Cardiac septum (tissue), 1 donor: ENCODE results near the gene RNF13. TPM values are rescaled to one million over a fixed set of nuclear protein-coding genes. Genes with fewer than 3 reads are reported as not detected.
"Not testable (repeated sequence)": the region's sequence is repeated elsewhere in the genome, so short reads cannot be mapped to it uniquely, and the experiment has no call there.

ENCODE experiments used
- DNase-seq: peaks from one replicate; pipeline ENCODE4 v3.0.0-alpha.2; 2020; ENCODE audit warnings: low spot score
- intact Hi-C: fragments of 100-400 bp; cut with DNase I; formaldehyde crosslinking; loops from one replicate; pipeline ENCODE4 v1.14.0; 2022
- total RNA-seq: library from RNA; stranded (reverse); fragmentation: NEBNext Ultra II Directional; extraction: Animal tissue kit (Norgen Biotek cat#: 25700); gene quantifications from one replicate; pipeline ENCODE4 v1.2.1, GENCODE V29; 2021
- donor health status: DM: no; HTN: no; CAD: no.

Gene RNF13
- total RNA-seq, 1 donor from 2014 or later: 46.6 TPM

DNA sequence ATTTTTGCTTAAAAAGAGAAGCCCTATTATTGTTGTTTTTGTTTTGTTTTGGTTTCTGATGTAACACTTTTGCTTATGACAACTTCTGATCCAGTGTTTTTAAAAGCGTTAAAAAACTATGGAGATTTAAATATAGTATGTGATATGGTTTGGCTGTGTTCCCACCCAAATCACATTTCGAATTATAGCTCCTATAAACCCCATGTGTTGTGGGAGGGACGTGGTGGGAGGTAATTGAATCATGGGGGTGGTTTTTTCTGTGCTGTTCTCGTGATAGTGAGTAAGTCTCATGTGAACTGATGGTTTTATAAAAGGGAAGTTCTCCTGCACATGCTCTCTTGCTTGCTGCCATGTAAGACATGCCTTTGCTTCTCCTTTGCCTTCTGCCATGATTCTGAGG is 16.6 kb downstream of the RNF13 start:
- intact Hi-C loops, DNase-seq: not testable (repeated sequence)

DNA sequence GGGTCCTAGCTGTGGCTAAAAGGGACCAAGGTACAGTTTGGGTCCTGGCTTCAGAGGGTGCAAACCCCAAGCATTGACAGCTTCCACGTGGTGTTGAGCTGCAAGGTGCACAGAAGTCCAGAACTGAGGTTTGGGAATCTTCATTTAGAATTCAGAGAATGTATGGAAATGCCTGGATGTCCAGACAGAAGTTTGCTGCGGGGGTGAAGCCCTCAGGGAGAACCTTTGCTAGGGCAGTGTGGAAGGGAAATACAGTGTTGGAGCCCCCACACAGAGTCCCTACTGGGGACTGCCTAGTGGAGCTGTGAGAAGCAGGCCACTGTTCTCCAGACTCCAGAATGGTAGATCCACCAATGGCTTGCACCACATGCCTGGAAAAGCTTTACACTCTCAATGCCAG is 17.9 kb downstream of the RNF13 start:
- DNase-seq: no peak
- intact Hi-C loops: no loop called here

DNA sequence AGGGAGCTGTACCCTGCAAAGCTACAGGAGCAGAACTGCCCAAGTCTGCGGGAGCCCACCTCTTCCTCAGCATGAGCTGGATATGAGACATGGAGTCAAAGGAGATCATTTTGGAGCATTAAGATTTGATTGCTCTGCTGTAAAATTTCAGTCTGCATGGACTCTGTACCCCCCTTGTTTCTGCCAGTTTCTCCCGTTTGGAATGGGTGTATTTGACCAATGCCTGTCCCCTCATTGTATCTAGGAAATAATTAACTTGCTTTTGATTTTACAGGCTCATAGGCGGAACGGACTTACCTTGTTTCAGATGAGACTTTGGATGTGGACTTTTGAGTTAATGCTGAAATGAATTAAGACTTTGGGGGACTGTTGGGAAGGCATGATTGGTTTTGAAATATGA is 18.3 kb downstream of the RNF13 start:
- intact Hi-C loops: no loop called here
- no peak for DNase-seq

DNA sequence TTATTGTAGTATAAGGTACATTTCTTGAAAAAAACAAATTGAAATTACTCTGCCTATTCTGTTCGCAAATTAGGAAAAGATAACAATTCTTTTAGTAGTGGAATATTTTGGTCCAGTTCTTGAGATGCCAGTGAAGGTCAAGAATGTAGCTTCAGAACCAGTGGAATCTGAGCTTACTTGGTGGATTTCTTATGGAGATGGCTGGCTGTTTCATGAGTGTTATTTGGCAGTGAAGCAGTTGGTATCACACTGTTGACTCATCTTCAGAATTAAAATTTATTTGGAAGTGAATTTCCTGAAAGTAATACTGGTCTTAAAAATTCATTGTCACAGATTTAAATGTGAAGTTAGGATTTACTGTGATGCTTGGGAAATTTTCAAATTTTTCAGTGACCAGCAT is 19.1 kb downstream of the RNF13 start:
- intact Hi-C loops: no loop called here
- no peak for DNase-seq

DNA sequence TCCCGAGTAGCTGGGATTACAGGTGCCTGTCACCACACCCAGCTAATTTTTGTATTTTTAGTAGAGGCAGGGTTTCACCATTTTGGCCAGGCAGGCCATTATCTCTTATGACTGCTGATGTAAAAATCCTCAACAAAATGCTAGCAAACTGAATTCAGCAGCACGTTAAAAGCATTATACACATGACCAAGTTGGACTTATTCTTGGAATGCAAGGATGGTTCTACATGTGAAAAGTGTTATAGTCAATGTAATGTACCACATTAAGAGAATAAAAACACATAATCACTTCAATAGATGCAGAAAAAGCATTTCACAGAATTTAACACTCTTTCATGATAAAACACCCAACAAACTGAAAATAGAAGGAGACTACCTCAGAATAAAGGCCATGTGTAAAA is 20.2 kb downstream of the RNF13 start:
- intact Hi-C loops: no loop called here
- no peak for DNase-seq

DNA sequence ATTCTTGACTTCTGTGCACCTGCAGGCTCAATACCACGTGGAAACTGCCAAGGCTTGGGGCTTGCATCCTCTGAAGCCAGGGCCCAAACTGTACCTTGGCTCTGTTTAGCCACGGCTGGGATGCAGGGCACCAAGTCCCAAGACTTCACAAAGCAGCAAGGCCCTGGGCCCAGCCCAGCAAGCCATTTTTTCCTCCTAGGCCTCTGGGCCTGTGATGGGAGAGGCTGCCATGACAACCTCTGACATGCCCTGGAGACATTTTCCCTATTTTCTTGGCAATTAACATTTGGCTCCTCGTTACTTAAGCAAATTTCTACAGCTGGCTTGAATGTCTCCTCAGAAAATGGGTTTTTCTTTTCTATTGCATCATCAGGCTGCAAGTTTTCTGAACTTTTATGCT is 25.5 kb downstream of the RNF13 start:
- intact Hi-C loops, DNase-seq: not testable (repeated sequence)

DNA sequence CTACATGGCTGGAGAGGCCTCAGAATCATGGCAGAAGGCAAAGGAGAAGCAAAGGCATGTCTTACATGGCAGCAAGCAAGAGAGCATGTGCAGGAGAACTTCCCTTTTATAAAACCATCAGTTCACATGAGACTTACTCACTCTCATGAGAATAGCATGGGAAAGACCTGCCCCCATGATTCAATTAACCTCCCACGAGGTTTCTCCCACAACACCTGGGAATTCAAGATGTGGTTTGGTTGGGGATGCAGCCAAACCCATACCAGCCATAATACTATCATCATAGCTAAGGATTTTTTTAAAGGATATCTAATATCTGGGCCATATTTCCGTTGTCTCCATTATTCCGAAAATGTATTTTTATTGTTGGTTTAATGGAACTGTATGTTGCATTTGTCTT is 26.5 kb downstream of the RNF13 start:
- DNase-seq, intact Hi-C loops: not testable (repeated sequence)

DNA sequence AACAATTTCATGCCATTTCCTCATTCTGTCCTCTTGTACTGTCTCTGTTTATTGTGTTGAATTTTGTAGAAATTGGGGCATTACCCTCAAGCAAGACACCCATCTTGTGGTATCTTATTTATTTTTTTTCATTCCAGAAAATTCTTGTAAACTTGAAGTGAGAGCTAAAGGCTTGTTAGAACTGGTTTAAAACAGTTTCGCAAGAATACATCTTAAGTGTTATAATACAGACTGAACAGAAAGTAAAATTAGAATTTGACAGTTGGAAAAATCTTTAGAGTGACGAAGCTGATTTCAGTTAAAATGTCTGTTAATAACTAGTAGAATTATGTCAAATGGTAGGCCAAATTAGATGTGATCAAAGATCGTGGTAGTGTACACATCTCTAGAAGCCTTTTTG is 26.9 kb downstream of the RNF13 start:
- DNase-seq: no peak
- intact Hi-C loops: no loop called here

DNA sequence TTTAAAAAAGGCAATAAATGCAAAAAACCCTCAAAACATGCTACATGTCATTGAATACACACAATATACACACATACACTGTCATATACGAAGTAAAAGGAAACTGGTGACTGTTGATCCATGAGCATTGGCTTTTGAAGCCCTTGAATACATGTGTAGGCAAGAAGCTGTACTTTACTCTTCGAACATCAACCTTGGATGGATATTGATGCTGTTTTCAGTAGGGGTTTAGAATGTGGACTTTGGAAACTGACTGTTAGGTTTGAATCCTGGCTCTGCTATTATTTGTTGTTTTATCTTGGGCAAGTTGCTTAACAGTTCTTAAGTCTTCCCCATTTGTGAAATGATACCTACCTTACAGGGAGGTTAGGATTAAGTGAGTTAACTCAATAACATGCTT is 30.5 kb downstream of the RNF13 start:
- DNase-seq: no peak
- intact Hi-C loops: no loop called here

DNA sequence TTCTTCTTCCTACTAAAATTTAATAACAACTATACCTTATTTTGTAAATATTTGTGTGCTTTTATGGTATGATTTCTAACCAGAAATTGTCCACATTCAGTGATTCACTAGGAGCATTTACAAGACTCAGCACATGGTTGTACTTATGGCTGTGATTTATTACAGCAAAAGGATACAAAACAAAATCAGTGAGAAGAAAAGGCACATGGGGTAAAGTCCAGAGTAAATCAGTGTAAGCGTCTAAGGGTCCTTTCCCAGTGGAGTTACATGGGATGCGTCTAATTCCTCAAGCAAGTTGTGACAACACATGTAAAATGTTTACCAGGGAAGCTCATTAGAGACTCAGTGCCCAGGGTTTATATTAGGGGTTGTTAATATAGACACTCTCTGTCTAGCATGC is 31.1 kb downstream of the RNF13 start:
- intact Hi-C loops: no loop called here

DNA sequence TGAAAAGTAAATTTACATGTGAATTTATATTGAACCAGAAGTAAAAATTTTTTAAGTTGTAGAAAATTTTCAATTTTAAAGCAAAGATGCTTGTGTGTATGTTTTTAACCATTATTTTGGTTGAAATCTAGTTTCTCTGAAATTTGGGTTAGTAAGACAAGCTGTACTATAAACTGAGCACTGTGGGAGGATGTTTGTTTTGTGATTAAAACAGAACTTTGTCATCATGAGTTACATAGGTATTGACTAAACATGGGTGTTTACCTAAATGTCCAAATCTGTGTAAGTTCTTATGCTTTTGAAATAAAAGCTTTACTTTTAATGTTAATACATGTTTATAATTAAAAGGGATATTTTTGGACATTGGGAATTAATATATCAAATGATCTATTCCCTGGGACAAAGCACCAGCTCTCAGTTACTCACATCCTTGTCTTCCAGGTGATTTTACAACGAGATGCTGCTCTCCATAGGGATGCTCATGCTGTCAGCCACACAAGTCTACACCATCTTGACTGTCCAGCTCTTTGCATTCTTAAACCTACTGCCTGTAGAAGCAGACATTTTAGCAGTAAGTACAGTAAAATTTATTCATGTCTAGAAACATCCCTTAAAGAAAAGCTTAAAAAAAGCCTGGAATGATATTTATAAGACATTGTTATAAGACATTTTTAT is 32.7 kb downstream of the RNF13 start:
- intact Hi-C loops: no loop called here
- no peak for DNase-seq

More for the DNA sequence above, 31.1 kb downstream of the RNF13 start:
- DNase-seq: no peak

DNA sequence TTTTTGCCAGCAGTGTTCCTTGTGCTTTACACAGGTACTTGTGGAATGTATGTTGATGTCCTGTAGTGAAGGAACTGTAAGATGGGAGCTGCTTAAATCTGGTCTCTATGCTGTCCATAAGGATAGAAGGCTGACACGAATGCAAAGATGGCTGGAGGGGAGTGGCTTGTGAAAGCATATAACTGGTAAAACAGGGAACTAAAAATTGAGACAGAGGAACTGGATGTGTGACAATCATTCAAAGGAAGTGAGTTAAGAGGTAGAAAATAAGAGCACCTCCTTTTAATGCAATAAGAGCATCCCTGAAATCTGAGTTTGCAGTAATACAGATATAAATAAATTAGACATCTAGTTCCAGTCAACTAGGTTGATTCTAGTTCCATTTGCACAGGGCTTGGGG is 35.2 kb downstream of the RNF13 start:
- no peak for DNase-seq
- intact Hi-C loops: no loop called here

DNA sequence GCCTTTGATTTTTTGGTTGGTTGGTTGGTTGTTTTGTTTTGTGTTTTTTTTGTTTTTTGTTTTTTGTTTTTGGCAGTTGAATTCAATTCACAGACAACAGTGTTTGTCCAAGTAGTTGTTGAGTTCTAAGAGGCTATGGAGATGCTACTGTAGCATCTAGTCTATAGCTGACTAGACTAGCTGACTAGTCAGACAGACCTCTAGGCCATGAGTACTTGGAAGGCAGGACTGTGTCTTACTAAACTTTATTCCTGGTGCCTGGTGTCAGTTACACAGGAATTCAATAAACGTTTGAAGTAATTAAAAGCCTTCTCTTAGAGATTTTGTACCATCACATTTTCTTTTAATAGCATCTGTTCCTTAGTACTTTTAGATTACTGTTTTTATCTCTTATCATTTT is 35.7 kb downstream of the RNF13 start:
- intact Hi-C loops: no loop called here
- no peak for DNase-seq

DNA sequence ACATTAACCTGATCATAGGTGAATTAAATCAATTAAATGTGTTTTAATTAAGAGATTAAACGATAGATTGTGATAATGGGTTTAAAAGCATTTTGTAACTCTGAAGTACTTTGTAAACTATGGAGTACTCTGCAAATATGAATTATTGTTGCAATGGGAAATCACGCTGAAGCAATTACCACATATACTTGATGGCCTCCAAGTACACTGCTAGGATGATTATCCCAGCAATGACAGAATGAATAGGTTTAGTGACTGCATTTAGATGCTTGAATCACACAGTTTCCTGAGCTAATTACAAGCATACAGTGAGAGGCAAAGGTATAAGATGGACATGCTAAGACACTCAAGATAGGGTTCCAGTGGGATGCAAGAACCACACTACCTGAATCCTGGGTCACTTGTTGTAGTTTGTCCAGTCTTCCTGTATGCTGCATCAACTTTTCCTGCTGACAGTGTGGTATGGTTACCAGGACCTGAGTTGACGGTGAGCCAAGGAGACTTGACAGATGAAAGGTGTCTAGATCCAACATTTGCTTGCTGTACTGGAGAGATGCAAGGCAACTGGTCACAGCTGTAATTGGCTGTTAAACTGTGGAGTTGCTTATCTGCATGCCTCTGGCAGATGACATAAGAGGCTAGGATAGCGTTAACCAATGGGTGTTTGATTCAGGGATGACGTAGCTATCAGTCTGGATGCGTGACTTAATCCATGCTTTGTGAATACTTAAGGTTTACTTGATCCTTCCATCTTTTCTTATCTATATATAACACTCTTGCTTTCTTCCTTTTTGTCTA is 38.0 kb downstream of the RNF13 start:
- no peak for DNase-seq
- intact Hi-C loops: no loop called here

DNA sequence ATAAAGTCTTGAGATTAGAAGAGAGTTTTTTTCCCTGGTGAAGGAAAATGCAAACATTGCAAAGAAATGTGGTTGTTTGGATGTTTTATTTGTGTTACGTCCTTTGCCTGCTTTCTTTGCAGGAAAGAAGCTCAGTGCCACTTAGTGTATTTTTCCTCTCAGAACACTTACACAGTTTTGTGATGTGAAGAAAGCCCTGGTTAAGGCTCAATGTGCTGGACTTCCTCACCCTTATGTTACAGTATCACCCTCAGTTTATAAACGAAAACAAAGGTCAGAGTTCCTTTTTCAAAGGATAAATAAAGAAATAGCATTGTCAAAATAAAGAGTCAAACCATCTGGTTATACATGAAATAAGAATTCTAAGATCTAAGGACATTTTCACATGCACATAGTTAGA is 45.9 kb downstream of the RNF13 start:
- intact Hi-C loops: no loop called here
- DNase-seq: no peak

DNA sequence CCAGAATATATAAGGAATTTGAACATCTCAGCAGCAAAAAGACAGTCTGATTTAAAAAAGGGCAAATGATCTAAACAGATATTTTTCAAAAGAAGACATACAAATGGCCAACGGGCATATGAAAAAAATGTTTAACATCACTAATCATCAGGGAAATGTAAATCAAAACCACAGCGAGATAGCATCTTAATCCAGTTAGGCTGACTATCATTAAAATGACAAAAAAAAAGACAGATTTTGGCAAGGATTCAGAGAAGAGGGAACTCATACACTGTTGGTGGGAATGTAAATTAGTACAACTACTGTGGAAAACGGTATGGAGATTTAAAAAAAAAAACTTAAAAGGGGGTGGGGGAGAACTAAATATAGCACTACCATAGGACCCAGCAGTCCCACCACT is 47.9 kb downstream of the RNF13 start:
- intact Hi-C loops: no loop called here
- no peak for DNase-seq

DNA sequence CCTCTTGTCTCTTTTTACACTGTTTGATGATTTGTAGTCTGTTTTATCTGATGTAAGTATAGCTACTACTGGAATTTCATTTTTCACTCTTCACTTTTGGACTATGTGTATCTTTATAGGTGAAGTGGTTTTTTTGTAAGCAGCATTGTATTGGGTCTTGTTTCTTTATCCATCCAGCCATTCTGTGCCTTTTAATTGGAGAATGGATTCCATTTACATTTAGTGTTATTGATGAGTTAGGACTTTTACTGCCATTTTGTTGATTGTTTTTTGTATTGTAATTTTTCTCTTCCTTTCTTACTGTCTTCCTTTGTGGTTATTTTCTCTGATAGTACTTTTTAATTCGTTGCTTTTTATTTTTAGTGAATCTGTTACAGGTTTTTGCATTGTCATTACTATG is 54.5 kb downstream of the RNF13 start:
- DNase-seq: no peak
- intact Hi-C loops: no loop called here

DNA sequence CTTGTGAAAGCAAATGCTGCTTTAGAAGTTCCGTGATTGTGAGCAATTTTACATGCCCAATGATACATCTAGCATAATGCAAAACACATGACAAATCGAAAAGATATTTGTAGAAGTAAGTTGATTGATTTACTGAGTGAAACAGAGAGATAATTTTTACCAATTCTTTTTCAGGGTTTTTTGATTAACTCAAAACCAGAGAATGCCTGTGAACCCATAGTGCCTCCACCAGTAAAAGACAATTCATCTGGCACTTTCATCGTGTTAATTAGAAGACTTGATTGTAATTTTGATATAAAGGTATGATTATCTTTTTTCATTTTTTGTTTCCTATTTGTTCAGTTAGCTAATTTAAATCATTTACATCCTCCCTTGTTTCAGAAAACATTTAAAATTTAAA is 58.8 kb downstream of the RNF13 start:
- DNase-seq: no peak
- intact Hi-C loops: loop anchor here (10.0 kb wide), 1 partner anchor 313 kb away; no protein-coding TSS in a partner anchor

DNA sequence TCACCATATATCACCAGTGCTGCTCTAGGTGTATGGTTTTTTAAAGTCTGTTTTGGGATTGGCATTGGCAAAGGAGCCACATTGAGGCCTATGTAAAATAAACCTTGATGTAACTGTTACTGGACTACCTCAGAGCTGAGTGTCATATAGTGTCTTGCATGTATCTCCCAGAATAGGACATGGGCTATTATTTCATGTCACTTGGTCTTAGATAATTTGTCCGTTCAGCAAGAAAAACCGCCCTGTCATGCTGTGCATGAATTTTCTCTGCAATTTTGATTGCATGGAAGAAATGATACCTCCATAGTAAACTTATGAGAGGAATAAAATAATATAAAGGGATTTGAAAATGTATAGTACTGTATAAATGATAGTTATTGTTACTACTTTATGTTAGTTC is 59.6 kb downstream of the RNF13 start:
- intact Hi-C loops: loop anchor here (10.0 kb wide), 1 partner anchor 312 kb away; no protein-coding TSS in a partner anchor
- DNase-seq: no peak

DNA sequence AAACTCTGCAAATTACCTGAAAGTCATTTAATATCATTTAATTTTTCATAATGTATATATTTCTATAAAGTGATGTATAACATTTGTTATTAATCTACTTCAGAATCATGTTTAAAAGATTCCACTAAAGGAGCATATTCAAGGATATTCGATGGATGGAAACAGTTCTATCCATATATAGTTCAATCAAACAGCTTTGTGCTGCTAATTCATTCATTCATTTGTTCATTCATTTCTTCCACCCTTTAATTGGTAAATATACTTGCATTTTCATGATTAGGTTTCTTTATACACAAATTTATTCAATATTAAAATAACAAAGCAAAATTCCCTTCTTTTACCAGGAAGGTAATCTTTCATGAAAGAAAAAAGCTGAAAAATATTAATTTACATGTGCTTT is 64.7 kb downstream of the RNF13 start:
- no peak for DNase-seq
- intact Hi-C loops: loop anchor here (10.0 kb wide), 1 partner anchor 307 kb away; no protein-coding TSS in a partner anchor

DNA sequence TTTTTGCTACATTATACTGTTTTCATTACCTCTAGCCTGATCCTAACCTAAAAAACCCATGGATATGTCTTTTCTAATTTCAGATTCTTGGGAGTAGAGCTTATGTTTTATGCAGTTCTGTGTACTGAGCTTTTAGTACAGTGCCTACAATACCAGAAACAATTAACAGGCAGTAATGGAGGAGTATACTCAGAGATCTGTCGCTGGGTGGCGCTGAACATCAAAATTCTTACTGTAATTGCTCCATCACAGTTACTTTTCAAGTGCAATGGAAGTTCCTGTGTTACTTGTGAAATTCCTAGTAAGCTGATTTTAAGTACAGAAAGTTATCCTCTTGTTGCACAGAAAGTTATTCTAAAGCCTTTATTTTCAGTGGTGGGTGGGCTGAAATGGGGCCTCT is 66.9 kb downstream of the RNF13 start:
- intact Hi-C loops: loop anchor here (5.0 to 10.0 kb wide), 2 partner anchors 87 to 305 kb away; no protein-coding TSS in a partner anchor

More for the DNA sequence above, 66.9 kb downstream of the RNF13 start:
- DNase-seq: no peak
